ENCODE measurements around the gene LCN12. TPM values are rescaled to one million over a fixed set of nuclear protein-coding genes. Genes with fewer than 3 reads are reported as not detected.

The LCN12 gene
- total RNA-seq, 4 donors from 2014 or later: not detected

DNA sequence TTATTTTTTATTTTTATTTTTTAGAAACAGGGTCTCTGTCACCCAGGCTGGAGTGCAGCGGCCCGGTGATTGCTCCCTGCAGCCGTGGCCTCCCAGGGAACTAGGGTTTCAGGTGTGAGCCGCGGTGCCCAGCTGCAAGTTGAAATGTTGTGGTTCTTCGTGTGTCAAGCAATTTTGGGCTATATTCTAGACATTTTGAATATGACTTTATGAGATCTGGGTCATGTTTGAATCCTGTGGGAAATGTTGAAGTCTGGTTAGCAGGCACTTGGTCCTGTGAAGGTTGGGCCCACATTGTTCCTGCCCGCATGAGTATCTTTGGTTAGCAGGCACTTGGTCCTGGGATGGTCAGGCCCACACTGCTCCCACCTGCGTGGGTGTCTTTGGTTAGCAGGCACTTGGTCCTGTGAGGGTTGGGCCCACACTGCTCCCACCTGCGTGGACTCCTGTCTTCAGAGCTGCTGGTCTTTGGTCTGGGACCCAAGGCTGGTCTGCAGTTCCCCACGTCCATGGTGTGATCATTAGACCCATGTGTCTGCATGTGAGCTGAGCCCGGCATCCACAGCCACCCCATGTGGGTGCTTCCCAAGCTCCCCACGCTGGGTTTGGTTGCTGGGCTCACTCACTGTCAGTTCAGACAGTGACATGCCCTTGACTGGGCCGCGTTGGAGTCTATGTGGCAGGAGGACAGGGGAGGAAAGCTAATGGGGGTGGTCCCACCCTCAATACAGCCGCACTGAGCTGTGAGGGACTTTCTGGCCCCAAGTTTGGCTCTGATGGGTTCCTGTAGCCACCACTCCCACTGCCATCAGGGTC lies 14.7 kb upstream of the LCN12 start:
- WGBS, 2 donors (ENCODE audit: low coverage in 1 of 2): 86 to 93% methylated on average over 6 to 7 of the region's 15 CpGs
- H3K4me3 ChIP-seq: no peak overlapping the region
- TF ChIP-seq EP300 (IDR thresholded peaks at IDR 0.05) (no peak), POLR2A (IDR thresholded peaks at IDR 0.05) (no peak), CTCF (IDR thresholded peaks at IDR 0.05) (no peak), POLR2AphosphoS5 (IDR thresholded peaks at IDR 0.05) (no peak)
- ATAC-seq: no peak
- H3K27ac ChIP-seq: no peak overlapping the region
- H3K27me3 ChIP-seq: no peaks in the 10 kb centered on the region
- H3K36me3 ChIP-seq: peaks cover 0 to 36% of the 10 kb centered on the region in 2 donors
- no peaks in the 10 kb centered on the region for H3K9me3 ChIP-seq
- H3K4me1 ChIP-seq: peaks cover 0 to 7% (median 0%) of the 10 kb centered on the region in 3 donors

GRCh38 chr9:136939431-136939995 lies 12.6 kb upstream of the LCN12 start:
- ATAC-seq: no peak
- Histone ChIP-seq H3K27me3 (no peaks in the 10 kb centered on the region), H3K4me1 (peaks cover 0 to 22% (median 13%) of the 10 kb centered on the region in 3 donors), H3K27ac (no peak overlapping the region), H3K36me3 (peaks cover 0 to 45% of the 10 kb centered on the region in 2 donors), H3K9me3 (no peaks in the 10 kb centered on the region), H3K4me3 (no peak overlapping the region)
- TF ChIP-seq EP300 (IDR thresholded peaks at IDR 0.05) (no peak), CTCF (IDR thresholded peaks at IDR 0.05) (no peak), POLR2A (IDR thresholded peaks at IDR 0.05) (no peak), POLR2AphosphoS5 (IDR thresholded peaks at IDR 0.05) (no peak)
- WGBS, 2 donors (ENCODE audit: low coverage in 1 of 2): 92% methylated on average over 8 of the region's 28 CpGs; no CpG with 5 or more reads in 1 of the 2 donors

GRCh38 chr9:136939996-136940525 lies 12.0 kb upstream of the LCN12 start:
- H3K4me3 ChIP-seq: no peak overlapping the region
- peaks cover 0 to 27% (median 16%) of the 10 kb centered on the region in 3 donors for H3K4me1 ChIP-seq
- H3K9me3 ChIP-seq: no peaks in the 10 kb centered on the region
- no peaks in the 10 kb centered on the region for H3K27me3 ChIP-seq
- no peak for ATAC-seq
- TF ChIP-seq POLR2AphosphoS5 (IDR thresholded peaks at IDR 0.05) (no peak), POLR2A (IDR thresholded peaks at IDR 0.05) (no peak), EP300 (IDR thresholded peaks at IDR 0.05) (no peak), CTCF (IDR thresholded peaks at IDR 0.05) (no peak)
- H3K36me3 ChIP-seq: peaks cover 0 to 45% of the 10 kb centered on the region in 2 donors
- 75% methylated on average over 2 of the region's 16 CpGs; no CpG with 5 or more reads in 1 of the 2 donors for WGBS, 2 donors (ENCODE audit: low coverage in 1 of 2)
- H3K27ac ChIP-seq: no peak overlapping the region

DNA sequence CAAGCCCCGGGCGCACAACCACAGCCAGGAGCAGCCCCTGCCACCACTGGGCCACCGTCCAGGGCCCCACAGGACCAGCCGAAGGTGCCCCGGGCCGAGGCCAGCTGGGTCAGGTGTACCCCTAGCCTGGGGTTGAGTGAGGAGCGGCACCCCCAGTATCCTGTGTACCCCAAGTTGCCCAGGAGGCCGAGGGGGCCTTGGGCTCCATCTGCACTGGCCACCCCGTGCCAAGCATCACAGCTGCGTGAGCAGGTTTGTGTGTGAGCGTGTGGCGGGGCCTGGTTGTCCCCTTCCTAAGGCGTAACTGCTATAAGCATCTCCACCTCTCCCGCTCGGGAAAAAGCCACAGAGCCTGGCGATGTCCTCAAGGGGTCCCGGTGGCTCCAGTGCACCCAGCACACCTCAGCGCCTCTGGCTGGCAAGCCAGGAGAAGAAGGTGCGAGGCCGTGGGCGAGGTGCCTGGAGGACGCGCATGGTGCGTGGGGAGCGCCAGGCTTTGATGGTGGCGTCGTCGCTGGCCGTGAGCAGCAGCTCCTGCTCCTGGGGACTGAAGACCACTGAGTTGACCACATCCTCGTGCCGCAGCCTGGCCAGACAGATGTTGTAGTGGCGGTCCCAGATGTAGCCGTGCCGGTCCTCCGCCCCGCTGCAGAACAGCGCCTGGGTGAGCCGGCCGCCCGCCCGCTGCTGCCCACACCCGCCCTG lies 11.4 kb upstream of the LCN12 start:
- TF ChIP-seq EP300 (IDR thresholded peaks at IDR 0.05) (no peak), POLR2AphosphoS5 (IDR thresholded peaks at IDR 0.05) (no peak), POLR2A (IDR thresholded peaks at IDR 0.05) (no peak), CTCF (IDR thresholded peaks at IDR 0.05) (no peak)
- peaks cover 0 to 29% (median 16%) of the 10 kb centered on the region in 3 donors for H3K4me1 ChIP-seq
- H3K4me3 ChIP-seq: no peak overlapping the region
- no peaks in the 10 kb centered on the region for H3K27me3 ChIP-seq
- ATAC-seq: no peak
- H3K9me3 ChIP-seq: no peaks in the 10 kb centered on the region
- WGBS, 2 donors (ENCODE audit: low coverage in 1 of 2): no CpG with 5 or more reads among the region's 42 CpGs
- no peak overlapping the region for H3K27ac ChIP-seq
- H3K36me3 ChIP-seq: peaks cover 0 to 45% of the 10 kb centered on the region in 2 donors

Measured in gastroesophageal sphincter (tissue), 4 donors.